HEK293T (cell line): ENCODE data around the gene CDCA8.

Source experiments
- CTCF ChIA-PET: fragments of 350-600 bp; formaldehyde crosslinking; extraction: SDS; loops from one replicate; lab custom pipeline; 2021; ENCODE audit warnings: antibody characterized with exemption, inconsistent platforms; lab: Yijun Ruan, JAX
- POLR2A ChIA-PET: fragments of 350-600 bp; formaldehyde crosslinking; extraction: SDS; loops from one replicate; lab custom pipeline; 2020; ENCODE audit warnings: antibody characterized with exemption, inconsistent platforms; lab: Yijun Ruan, JAX
- DNase-seq: peaks from one replicate; pipeline ENCODE4 v3.0.0; 2012; ENCODE audit warnings: mixed read lengths; ENCODE audit errors: extremely low spot score
- LEF1 ChIP-seq: fragments of 450-650 bp; IDR thresholded peaks from 2 replicates; pipeline ENCODE4 v1.6.1; 2017; ENCODE audit warnings: mild to moderate bottlenecking, borderline replicate concordance
- SP1 ChIP-seq: fragments of 450-650 bp; IDR thresholded peaks from 2 replicates; pipeline ENCODE4 v1.6.1; 2017
- SUZ12 ChIP-seq: fragments of 450-650 bp; IDR thresholded peaks from 2 replicates; pipeline ENCODE4 v1.6.1; 2016; ENCODE audit warnings: mild to moderate bottlenecking

CDCA8 gene

GRCh38 chr1:37755951-37756560 lies 63.7 kb downstream of the CDCA8 start:
- DNase-seq = no peak
- CTCF ChIA-PET = interaction anchor here (1.2 kb wide), 1 partner anchor 13 kb away, joined by 5 read pairs; no protein-coding TSS in a partner anchor
- TF ChIP-seq SUZ12 (no peak), LEF1 (no peak), SP1 (no peak)
- POLR2A ChIA-PET = no interaction called here
